GM10847 (cell line): ENCODE data around the gene FHL1.

Source experiments
- POLR2A ChIP-seq: IDR thresholded peaks from 2 replicates; pipeline ENCODE4 v1.6.1; 2011; ENCODE audit not compliant: insufficient read length; ENCODE audit errors: extremely low read depth

The FHL1 gene

DNA sequence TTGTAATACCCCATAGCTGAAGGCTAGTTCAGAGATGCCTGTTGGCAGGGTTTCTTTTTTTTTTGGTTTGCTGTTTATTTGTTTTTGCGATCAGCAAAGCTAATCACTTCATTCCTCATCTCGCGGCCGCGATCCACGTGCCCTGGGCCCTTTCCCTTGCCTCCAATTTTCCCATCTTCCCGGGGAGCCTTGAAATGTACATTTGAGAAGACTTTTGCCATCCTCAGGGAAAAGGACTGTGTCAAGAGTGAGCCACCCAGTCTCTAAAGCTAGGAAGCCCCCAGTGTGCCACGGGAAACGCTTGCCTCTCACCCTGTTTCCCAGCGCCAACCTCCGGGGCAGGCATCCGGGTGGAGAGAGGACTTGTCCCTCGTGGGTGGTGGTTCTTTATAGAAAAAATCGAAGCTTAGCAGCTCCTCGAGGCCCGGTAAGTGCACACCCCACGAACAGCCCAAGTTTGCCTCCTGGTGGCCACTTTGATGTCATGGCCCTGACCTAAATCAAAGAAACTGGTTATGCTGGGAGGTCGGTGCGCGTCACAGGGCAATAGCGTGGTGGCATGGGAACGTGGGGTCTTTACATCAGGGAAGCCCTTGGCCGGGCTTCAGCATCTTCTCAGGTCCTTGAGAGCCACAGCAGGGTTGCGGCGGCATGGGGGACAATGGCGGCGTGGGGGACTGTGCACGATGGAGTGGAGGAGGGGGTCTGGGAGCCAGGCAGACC, 61.8 kb downstream of the FHL1 start:
- no peak for TF ChIP-seq POLR2A

- no peak for TF ChIP-seq POLR2A
Measured at GRCh38 chrX:136209751-136210150, 62.4 kb downstream of the FHL1 start.

DNA sequence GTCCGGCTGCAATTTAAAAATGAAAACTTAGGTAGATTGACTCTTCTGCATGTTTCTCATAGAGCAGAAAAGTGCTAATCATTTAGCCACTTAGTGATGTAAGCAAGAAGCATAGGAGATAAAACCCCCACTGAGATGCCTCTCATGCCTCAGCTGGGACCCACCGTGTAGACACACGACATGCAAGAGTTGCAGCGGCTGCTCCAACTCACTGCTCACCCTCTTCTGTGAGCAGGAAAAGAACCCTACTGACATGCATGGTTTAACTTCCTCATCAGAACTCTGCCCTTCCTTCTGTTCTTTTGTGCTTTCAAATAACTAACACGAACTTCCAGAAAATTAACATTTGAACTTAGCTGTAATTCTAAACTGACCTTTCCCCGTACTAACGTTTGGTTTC, 62.9 kb downstream of the FHL1 start:
- no peak for TF ChIP-seq POLR2A

DNA sequence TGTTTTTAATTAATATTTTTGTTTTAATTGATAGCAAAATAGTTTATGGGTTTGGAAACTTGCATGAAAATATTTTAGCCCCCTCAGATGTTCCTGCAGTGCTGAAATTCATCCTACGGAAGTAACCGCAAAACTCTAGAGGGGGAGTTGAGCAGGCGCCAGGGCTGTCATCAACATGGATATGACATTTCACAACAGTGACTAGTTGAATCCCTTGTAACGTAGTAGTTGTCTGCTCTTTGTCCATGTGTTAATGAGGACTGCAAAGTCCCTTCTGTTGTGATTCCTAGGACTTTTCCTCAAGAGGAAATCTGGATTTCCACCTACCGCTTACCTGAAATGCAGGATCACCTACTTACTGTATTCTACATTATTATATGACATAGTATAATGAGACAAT, 63.5 kb downstream of the FHL1 start:
- TF ChIP-seq POLR2A: no peak

GRCh38 chrX:136211766-136212556, 64.6 kb downstream of the FHL1 start:
- TF ChIP-seq POLR2A: no peak

DNA sequence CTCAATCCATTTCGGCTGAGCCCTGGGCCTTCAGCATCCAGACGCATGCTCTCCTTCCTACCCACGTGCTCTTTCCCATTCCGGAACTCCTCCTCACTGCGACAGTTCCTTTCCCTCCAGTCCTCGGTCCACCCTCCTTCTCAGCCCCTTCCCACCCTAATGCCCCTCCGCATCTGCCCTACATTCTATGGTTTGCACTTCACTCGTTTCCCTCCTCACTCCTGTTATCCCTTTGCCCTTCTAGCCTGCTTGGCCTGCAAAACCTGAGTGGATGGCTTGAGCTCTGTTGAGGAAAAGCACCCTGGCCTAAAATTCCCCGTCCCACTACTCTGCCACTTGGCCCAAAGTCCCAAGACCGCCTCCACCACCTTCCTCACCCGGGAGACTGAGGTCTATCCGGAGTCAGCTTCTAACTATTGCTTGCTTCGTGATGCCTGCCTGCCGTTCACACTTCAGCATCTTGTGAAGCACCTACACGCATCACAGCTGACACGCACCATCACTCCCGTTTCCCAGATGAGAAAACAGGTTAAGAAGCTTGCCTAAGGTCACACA, 65.3 kb downstream of the FHL1 start:
- no peak for TF ChIP-seq POLR2A

DNA sequence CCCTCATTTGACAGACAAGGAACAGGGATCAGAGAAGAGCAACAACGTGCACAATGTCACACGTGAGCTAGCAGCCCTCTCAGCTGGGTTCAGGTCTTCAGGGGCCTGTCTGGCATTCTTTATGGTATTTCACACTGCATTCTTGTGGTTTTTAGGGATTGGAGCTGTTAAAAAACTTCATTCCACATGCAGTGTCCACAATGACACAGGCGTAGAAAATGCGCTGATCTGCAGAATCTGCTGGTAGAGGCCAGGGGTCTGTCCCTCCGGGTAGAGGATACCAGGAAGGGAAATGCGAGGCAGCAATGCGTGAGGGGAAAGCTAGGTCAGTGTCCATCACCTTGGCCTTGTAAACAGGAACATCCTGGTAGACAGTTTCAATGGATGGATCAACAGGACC, 67.2 kb downstream of the FHL1 start:
- no peak for TF ChIP-seq POLR2A

- TF ChIP-seq POLR2A: no peak
Measured at GRCh38 chrX:136215559-136215958, 68.2 kb downstream of the FHL1 start.

- no peak for TF ChIP-seq POLR2A
Measured at GRCh38 chrX:136219893-136220292, 72.6 kb downstream of the FHL1 start.

DNA sequence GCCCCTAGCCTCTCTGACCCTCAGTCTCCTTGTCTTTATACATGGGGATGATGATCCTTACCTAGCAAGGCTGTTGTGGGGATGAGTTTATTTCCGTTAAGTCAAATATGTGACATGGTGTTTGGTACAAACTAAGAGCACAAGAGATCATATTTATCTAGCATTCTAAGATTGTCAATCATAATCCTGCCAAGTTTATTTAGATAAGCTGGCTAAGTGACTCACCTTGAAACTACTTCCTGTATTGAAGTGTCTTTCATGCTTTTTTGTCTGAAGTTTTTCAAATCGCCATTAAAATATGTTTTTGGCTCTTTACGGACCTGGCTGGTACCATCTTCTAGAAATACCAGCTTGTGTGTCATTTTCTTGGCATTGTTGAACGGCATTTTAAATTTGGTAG, 73.2 kb downstream of the FHL1 start:
- TF ChIP-seq POLR2A: no peak

GRCh38 chrX:136220951-136221350, 73.6 kb downstream of the FHL1 start:
- TF ChIP-seq POLR2A: no peak

GRCh38 chrX:136221851-136222513, 74.6 kb downstream of the FHL1 start:
- TF ChIP-seq POLR2A: no peak

- TF ChIP-seq POLR2A: no peak
Measured at GRCh38 chrX:136227074-136227473, 79.7 kb downstream of the FHL1 start.

- TF ChIP-seq POLR2A: no peak
Measured at GRCh38 chrX:136227948-136228838, 80.9 kb downstream of the FHL1 start.

GRCh38 chrX:136228839-136229207, 81.5 kb downstream of the FHL1 start:
- no peak for TF ChIP-seq POLR2A

- TF ChIP-seq POLR2A: no peak
Measured at GRCh38 chrX:136237074-136237473, 89.7 kb downstream of the FHL1 start.
